Endodermal cell (in vitro differentiated cells): ENCODE data around the gene CIPC. TPM values are rescaled to one million over a fixed set of nuclear protein-coding genes. Genes with fewer than 3 reads are reported as not detected.

ENCODE experiments used
- DNase-seq: peaks from one replicate; pipeline ENCODE4 v3.0.0-alpha.2; 2017
- H3K27ac ChIP-seq: 2 replicates; pipeline ENCODE4 v1.5.1; 2013; ENCODE audit warnings: mild to moderate bottlenecking, low read depth, low read length, moderate library complexity
- H3K27me3 ChIP-seq: 2 replicates; pipeline ENCODE4 v1.6.1; 2013; ENCODE audit warnings: mild to moderate bottlenecking, low read length, moderate library complexity; ENCODE audit not compliant: insufficient read depth, control insufficient read depth, poor library complexity, severe bottlenecking
- H3K36me3 ChIP-seq: 2 replicates; pipeline ENCODE4 v1.7.0; 2013; ENCODE audit warnings: mild to moderate bottlenecking, low read length, moderate library complexity; ENCODE audit not compliant: control insufficient read depth, insufficient read depth
- H3K4me1 ChIP-seq: one replicate; pipeline ENCODE4 v1.7.0; 2013; ENCODE audit warnings: low read length; ENCODE audit not compliant: control insufficient read depth, insufficient read depth
- H3K4me3 ChIP-seq: 2 replicates; pipeline ENCODE4 v1.5.1; 2013; ENCODE audit warnings: mild to moderate bottlenecking, low read length, moderate library complexity
- H3K9ac ChIP-seq: 2 replicates; pipeline ENCODE4 v1.6.1; 2013; ENCODE audit warnings: mild to moderate bottlenecking, low read length, moderate library complexity; ENCODE audit not compliant: poor library complexity, severe bottlenecking; ENCODE audit errors: extremely low read depth
- H3K9me3 ChIP-seq: 2 replicates; pipeline ENCODE4 v1.6.1; 2013; ENCODE audit warnings: mild to moderate bottlenecking, low read length, moderate library complexity; ENCODE audit not compliant: control insufficient read depth
- H3K27ac Mint-ChIP-seq: 2 replicates; pipeline ENCODE4 v1.8.0; 2020; ENCODE audit warnings: mixed read lengths
- H3K27me3 Mint-ChIP-seq: 2 replicates; pipeline ENCODE4 v1.8.0; 2021; ENCODE audit warnings: mild to moderate bottlenecking, mixed read lengths; ENCODE audit not compliant: insufficient read depth
- H3K36me3 Mint-ChIP-seq: 2 replicates; pipeline ENCODE4 v1.8.0; 2020; ENCODE audit warnings: low read depth, mixed read lengths
- H3K4me1 Mint-ChIP-seq: 2 replicates; pipeline ENCODE4 v1.8.0; 2020; ENCODE audit warnings: mixed read lengths
- H3K4me3 Mint-ChIP-seq: 2 replicates; pipeline ENCODE4 v1.8.0; 2020; ENCODE audit warnings: mild to moderate bottlenecking, moderate library complexity, mixed read lengths
- H3K9me3 Mint-ChIP-seq: 2 replicates; pipeline ENCODE4 v1.8.0; 2020; ENCODE audit warnings: mild to moderate bottlenecking, mixed read lengths
- WGBS, 2 experiments: methylation state at CpG; one replicate each; pipeline versions ENCODE4 v1.1.5 to v1.1.7; 2013; ENCODE audit warnings: missing lambda C conversion rate in 2 of 2, mixed read lengths in 1 of 2; ENCODE audit not compliant: insufficient coverage in 1 of 2, insufficient read length in 1 of 2; 5-methylcytosine and 5-hydroxymethylcytosine counted together
- total RNA-seq, 2 donors: library from RNA; stranded (reverse); fragmentation: NEBNext Ultra II Directional in 1 of 2; extraction: Animal tissue kit (Norgen Biotek cat#: 25700) in 1 of 2; gene quantifications; 2 replicates in 1 of 2; 3 replicates in 1 of 2; pipeline ENCODE4 v1.2.1, GENCODE V29; 2021
- TF ChIP-seq, protein P1 (sequence below): fragments of 200-600 bp; sonication (generic); conservative IDR thresholded peaks from 2 replicates; pipeline ENCODE4 v1.5.0; 2021; ENCODE audit warnings: antibody characterized with exemption, mild to moderate bottlenecking

CIPC gene
- total RNA-seq, 2 donors from 2014 or later, result 16.2 to 22.5 TPM

DNA sequence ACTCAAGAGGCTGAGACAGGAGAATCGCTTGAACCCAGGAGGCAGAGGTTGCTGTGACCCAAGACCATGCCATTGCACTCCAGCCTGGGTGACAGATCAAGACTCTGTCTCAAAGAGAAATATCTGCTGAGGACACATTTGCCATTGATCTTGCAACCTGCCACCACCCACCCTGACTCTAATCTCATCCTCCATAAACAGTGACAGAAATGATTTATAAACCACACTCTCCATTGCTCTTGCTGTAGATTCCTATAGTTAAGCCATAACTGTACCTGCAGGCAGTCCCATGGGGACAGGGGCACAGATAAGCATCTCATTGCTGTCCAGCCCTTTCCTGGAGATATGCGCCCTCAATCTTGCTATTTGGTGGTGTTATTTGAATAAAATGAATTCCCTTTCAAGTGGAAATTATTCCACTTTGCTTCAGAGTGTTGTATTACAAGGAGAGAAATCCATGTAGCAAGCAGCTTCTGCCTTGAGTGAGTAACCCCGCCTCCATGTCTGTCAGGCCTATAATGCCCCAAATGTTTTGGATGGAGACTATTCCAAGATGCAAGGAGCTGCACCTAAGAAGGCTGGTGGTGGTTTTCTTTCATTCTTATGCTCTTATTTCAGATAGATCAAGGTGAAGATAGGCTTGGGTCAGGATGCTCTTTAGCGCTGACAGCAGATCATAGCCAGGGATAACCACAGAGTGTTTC, 46.5 kb downstream of the CIPC start:
- H3K4me3 Mint-ChIP-seq, result no peak overlapping the region
- TF ChIP-seq, protein P1, sequence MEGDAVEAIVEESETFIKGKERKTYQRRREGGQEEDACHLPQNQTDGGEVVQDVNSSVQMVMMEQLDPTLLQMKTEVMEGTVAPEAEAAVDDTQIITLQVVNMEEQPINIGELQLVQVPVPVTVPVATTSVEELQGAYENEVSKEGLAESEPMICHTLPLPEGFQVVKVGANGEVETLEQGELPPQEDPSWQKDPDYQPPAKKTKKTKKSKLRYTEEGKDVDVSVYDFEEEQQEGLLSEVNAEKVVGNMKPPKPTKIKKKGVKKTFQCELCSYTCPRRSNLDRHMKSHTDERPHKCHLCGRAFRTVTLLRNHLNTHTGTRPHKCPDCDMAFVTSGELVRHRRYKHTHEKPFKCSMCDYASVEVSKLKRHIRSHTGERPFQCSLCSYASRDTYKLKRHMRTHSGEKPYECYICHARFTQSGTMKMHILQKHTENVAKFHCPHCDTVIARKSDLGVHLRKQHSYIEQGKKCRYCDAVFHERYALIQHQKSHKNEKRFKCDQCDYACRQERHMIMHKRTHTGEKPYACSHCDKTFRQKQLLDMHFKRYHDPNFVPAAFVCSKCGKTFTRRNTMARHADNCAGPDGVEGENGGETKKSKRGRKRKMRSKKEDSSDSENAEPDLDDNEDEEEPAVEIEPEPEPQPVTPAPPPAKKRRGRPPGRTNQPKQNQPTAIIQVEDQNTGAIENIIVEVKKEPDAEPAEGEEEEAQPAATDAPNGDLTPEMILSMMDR, result no peak
- WGBS, 2 experiments, result 83 to 87% methylated on average over 3 to 4 of the region's 4 CpGs
- H3K36me3 ChIP-seq, result no peaks in the 10 kb centered on the region
- peaks cover 70% of the 10 kb centered on the region for H3K27me3 ChIP-seq
- no peak overlapping the region for H3K27ac ChIP-seq
- no peak overlapping the region for H3K4me3 ChIP-seq
- H3K9me3 ChIP-seq, result no peaks in the 10 kb centered on the region
- peaks cover 8% of the 10 kb centered on the region for H3K4me1 ChIP-seq
- peaks cover 39% of the 10 kb centered on the region for H3K4me1 Mint-ChIP-seq
- peaks cover 74% of the 10 kb centered on the region for H3K27me3 Mint-ChIP-seq
- DNase-seq, result peak; percentile 34
- H3K9me3 Mint-ChIP-seq, result no peaks in the 10 kb centered on the region
- no peaks in the 10 kb centered on the region for H3K36me3 Mint-ChIP-seq
- H3K9ac ChIP-seq, result no peak overlapping the region
- no peak overlapping the region for H3K27ac Mint-ChIP-seq

DNA sequence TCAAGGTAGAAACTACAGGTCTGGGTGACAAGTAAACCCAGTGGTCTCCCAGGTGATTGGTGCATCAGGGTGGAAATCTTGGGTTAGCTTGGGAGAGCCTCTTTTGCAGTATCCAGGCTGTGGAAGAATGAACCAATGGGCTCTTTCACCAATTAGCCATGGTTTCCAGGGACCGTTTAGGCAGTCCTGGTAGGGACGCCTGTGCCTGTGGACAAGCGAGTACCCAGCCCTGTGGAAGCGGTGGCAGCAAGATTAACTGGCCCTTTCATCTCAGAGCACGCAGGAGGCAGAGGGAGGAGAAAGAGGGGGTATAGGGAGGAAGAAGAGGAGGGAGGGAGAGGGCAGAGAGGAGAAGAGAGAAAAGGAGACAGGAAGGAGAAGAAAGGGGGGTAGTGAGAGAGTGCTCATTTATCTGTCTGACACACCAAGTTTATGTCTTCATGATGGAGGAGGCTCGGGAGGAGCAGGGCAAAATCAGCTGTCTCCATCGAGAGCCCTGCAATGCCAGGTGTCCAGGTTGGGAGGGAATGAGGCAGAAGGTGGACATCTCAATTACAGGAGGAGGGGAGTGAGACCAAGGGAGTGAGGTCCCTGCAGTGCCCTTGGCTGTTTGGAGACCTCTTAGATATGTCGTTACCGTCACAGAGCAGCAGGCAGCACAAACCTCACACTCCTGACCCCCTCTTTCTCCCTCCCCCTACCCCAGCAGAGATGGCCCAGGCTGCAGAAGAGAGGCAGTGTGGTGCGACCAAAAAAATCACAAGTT, 48.1 kb downstream of the CIPC start:
- Mint-ChIP-seq H3K27ac (no peak overlapping the region), H3K36me3 (no peaks in the 10 kb centered on the region), H3K9me3 (no peaks in the 10 kb centered on the region), H3K4me1 (peaks cover 31% of the 10 kb centered on the region), H3K4me3 (no peak overlapping the region), H3K27me3 (peaks cover 62% of the 10 kb centered on the region)
- H3K4me1 ChIP-seq, result peaks cover 8% of the 10 kb centered on the region
- no peak overlapping the region for H3K27ac ChIP-seq
- no peak overlapping the region for H3K9ac ChIP-seq
- H3K4me3 ChIP-seq, result no peak overlapping the region
- TF ChIP-seq, protein P1, result no peak
- H3K36me3 ChIP-seq, result no peaks in the 10 kb centered on the region
- peaks cover 56% of the 10 kb centered on the region for H3K27me3 ChIP-seq
- WGBS, 2 experiments, result 48 to 50% methylated on average over 7 to 10 of the region's 10 CpGs
- peak; percentile 46 for DNase-seq
- H3K9me3 ChIP-seq, result no peaks in the 10 kb centered on the region

DNA sequence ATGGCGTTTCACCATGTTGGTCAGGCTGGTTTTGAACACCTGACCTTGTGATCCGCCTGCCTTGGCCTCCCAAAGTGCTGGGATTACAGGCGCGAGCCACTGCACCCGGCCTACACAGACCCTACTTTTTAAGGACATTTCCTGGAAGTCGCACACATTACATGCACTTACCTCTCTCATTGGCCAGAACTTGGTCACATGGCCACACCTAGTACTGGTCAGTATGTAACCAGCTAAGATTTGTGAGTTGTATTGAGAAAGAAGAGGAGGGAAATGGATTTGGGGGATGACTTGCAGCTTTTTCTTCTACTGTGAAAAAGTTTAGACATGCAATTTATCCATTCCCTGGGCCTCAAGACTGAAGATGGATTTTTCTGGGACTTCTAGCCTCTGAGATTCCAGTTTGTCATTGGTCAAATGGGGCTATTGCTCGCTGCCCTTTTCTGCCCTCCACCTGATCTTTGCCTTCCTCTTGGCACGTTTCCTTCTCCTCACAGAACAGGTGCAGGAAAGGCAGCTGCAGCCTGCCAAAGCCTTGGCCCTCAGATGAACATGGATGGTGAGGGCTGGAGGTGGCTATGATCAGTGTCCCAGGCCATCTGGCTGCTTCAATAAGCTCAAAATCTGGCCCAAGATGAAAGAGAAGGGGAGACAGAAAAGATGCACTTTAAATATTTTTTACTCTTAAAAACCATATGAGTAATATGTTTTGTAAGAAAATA, 50.6 kb downstream of the CIPC start:
- peaks cover 36% of the 10 kb centered on the region for H3K27me3 ChIP-seq
- H3K9me3 ChIP-seq, result no peaks in the 10 kb centered on the region
- no peak overlapping the region for H3K9ac ChIP-seq
- 90% methylated on average over 6 to 8 of the region's 8 CpGs for WGBS, 2 experiments
- no peak overlapping the region for H3K4me3 Mint-ChIP-seq
- peak; percentile 50 for DNase-seq
- H3K27me3 Mint-ChIP-seq, result peaks cover 44% of the 10 kb centered on the region
- H3K36me3 ChIP-seq, result no peaks in the 10 kb centered on the region
- H3K27ac Mint-ChIP-seq, result no peak overlapping the region
- H3K4me1 ChIP-seq, result peaks cover 2% of the 10 kb centered on the region
- TF ChIP-seq, protein P1, result no peak
- H3K27ac ChIP-seq, result no peak overlapping the region
- no peaks in the 10 kb centered on the region for H3K36me3 Mint-ChIP-seq
- H3K4me1 Mint-ChIP-seq, result peaks cover 14% of the 10 kb centered on the region
- no peak overlapping the region for H3K4me3 ChIP-seq
- H3K9me3 Mint-ChIP-seq, result no peaks in the 10 kb centered on the region
